GM13976 (cell line): Measurements from ENCODE around the gene SMIM31.

Source experiments
- DNase-seq: peaks from one replicate; pipeline ENCODE4 v3.0.0; 2012; ENCODE audit warnings: low spot score
- in situ Hi-C: fragments of 300-500 bp; cut with MboI; formaldehyde crosslinking; loops from one replicate; pipeline ENCODE4 v1.12.0; 2022; ENCODE audit warnings: low sequenced_read_pairs, mixed read lengths, inconsistent platforms; ENCODE audit not compliant: unreplicated experiment
- TF ChIP-seq, protein P1 (sequence below): IDR thresholded peaks from 2 replicates; pipeline ENCODE4 v1.5.1; 2012; ENCODE audit warnings: borderline replicate concordance, mild to moderate bottlenecking; ENCODE audit not compliant: insufficient read depth; ENCODE audit errors: extremely low read depth, missing control alignments, control extremely low read depth

SMIM31 gene

DNA sequence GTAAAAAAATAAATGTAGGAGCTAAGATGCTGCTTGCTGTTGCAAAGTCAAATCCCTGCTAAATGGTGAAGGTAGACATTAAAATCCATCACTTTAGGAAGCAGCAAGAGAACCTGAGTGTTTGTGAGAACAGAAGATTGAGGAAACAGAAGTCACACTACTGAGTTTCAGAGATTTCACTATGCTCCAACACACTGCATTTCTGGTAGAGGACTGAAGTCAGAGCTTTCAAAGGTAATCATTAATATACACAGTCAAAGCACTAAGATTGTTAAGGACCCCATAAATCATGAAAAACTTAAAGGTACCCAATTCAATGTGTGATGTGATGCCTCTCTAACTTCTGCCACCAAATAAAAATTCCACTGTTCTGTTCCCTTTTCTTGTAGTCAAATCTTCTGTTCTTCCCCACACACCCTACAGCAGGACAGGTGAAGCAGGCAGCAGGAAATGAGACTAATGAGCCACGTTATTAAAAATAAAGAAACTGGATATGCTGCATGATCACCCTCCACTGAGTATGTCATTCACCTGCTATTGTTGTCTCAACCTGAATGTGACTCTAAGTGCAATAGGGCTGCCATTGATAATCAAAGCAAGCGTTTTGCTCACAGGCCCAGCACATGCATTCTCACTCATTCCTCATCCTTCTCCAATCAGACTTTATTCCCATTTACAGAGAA lies 94.2 kb downstream of the SMIM31 start:
- in situ Hi-C loops = no loop called here
- no peak for DNase-seq
- TF ChIP-seq, protein P1, sequence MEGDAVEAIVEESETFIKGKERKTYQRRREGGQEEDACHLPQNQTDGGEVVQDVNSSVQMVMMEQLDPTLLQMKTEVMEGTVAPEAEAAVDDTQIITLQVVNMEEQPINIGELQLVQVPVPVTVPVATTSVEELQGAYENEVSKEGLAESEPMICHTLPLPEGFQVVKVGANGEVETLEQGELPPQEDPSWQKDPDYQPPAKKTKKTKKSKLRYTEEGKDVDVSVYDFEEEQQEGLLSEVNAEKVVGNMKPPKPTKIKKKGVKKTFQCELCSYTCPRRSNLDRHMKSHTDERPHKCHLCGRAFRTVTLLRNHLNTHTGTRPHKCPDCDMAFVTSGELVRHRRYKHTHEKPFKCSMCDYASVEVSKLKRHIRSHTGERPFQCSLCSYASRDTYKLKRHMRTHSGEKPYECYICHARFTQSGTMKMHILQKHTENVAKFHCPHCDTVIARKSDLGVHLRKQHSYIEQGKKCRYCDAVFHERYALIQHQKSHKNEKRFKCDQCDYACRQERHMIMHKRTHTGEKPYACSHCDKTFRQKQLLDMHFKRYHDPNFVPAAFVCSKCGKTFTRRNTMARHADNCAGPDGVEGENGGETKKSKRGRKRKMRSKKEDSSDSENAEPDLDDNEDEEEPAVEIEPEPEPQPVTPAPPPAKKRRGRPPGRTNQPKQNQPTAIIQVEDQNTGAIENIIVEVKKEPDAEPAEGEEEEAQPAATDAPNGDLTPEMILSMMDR = no peak
